ENCODE results near the gene ADRA1B.

ADRA1B gene

DNA sequence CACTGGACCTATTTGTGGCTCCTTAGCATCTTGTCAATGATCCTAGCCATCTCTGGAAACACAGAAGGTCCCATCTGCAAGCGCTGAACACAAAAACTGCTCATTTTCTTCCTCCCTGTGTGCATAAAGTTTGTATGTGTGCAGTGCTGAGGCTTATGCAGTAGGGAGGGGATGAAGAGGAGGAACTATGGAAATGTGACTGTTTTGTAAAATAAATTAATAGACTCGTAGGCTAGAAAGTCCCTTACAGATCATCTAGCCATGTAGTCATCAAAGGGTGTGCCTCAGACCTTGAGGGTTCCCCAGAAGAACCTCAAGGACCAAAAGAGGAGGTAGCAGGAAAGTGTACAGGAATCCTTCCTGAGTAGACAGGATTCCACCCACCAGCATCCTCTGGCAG, 34.3 kb upstream of the ADRA1B start:
- Histone ChIP-seq H3K4me3 (replicated peaks; ENCODE audit: insufficient read depth, low read length) (no peak overlapping the region), H3K27me3 (ENCODE audit: insufficient read depth, poor library complexity, severe bottlenecking) (no peaks in the 10 kb centered on the region), H3K27ac (replicated peaks) (no peak overlapping the region)
- no peak for DNase-seq (ENCODE audit: low read depth in 1 of 2, low spot score in 1 of 2)
- TF ChIP-seq CTCF (IDR thresholded peaks at IDR 0.05; ENCODE audit: insufficient read depth, low read length) = no peak
- TF ChIP-seq POLR2AphosphoS5 (IDR thresholded peaks at IDR 0.05; ENCODE audit: low read depth) = no peak
- TF ChIP-seq SPI1 (IDR thresholded peaks at IDR 0.05; ENCODE audit: borderline replicate concordance, low read depth) = no peak
- no peak for TF ChIP-seq GABPA (IDR thresholded peaks at IDR 0.05; ENCODE audit: low read depth)
- TF ChIP-seq, protein P1, sequence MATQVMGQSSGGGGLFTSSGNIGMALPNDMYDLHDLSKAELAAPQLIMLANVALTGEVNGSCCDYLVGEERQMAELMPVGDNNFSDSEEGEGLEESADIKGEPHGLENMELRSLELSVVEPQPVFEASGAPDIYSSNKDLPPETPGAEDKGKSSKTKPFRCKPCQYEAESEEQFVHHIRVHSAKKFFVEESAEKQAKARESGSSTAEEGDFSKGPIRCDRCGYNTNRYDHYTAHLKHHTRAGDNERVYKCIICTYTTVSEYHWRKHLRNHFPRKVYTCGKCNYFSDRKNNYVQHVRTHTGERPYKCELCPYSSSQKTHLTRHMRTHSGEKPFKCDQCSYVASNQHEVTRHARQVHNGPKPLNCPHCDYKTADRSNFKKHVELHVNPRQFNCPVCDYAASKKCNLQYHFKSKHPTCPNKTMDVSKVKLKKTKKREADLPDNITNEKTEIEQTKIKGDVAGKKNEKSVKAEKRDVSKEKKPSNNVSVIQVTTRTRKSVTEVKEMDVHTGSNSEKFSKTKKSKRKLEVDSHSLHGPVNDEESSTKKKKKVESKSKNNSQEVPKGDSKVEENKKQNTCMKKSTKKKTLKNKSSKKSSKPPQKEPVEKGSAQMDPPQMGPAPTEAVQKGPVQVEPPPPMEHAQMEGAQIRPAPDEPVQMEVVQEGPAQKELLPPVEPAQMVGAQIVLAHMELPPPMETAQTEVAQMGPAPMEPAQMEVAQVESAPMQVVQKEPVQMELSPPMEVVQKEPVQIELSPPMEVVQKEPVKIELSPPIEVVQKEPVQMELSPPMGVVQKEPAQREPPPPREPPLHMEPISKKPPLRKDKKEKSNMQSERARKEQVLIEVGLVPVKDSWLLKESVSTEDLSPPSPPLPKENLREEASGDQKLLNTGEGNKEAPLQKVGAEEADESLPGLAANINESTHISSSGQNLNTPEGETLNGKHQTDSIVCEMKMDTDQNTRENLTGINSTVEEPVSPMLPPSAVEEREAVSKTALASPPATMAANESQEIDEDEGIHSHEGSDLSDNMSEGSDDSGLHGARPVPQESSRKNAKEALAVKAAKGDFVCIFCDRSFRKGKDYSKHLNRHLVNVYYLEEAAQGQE (IDR thresholded peaks at IDR 0.05; ENCODE audit: insufficient replicate concordance, low read depth) = no peak

- no peak overlapping the region for H3K4me3 ChIP-seq (replicated peaks; ENCODE audit: insufficient read depth, low read length)
- H3K27me3 ChIP-seq (ENCODE audit: insufficient read depth, poor library complexity, severe bottlenecking) = no peaks in the 10 kb centered on the region
- TF ChIP-seq, protein P1 (IDR thresholded peaks at IDR 0.05; ENCODE audit: insufficient replicate concordance, low read depth) = no peak
- no peak for TF ChIP-seq POLR2AphosphoS5 (IDR thresholded peaks at IDR 0.05; ENCODE audit: low read depth)
- no peak for TF ChIP-seq CTCF (IDR thresholded peaks at IDR 0.05; ENCODE audit: insufficient read depth, low read length)
- no peak for TF ChIP-seq SPI1 (IDR thresholded peaks at IDR 0.05; ENCODE audit: borderline replicate concordance, low read depth)
- no peak for TF ChIP-seq GABPA (IDR thresholded peaks at IDR 0.05; ENCODE audit: low read depth)
- DNase-seq (ENCODE audit: low read depth in 1 of 2, low spot score in 1 of 2) = no peak
- no peak overlapping the region for H3K27ac ChIP-seq (replicated peaks)
Observed at GRCh38 chr5:159883522-159883950, 32.7 kb upstream of the ADRA1B start.

GRCh38 chr5:159884917-159885620, 31.2 kb upstream of the ADRA1B start:
- H3K27ac ChIP-seq (replicated peaks) = no peak overlapping the region
- H3K27me3 ChIP-seq (ENCODE audit: insufficient read depth, poor library complexity, severe bottlenecking) = no peaks in the 10 kb centered on the region
- TF ChIP-seq, protein P1 (IDR thresholded peaks at IDR 0.05; ENCODE audit: insufficient replicate concordance, low read depth) = no peak
- TF ChIP-seq GABPA (IDR thresholded peaks at IDR 0.05; ENCODE audit: low read depth) (no peak), CTCF (IDR thresholded peaks at IDR 0.05; ENCODE audit: insufficient read depth, low read length) (no peak), SPI1 (IDR thresholded peaks at IDR 0.05; ENCODE audit: borderline replicate concordance, low read depth) (no peak), POLR2AphosphoS5 (IDR thresholded peaks at IDR 0.05; ENCODE audit: low read depth) (no peak)
- no peak for DNase-seq (ENCODE audit: low read depth in 1 of 2, low spot score in 1 of 2)
- no peak overlapping the region for H3K4me3 ChIP-seq (replicated peaks; ENCODE audit: insufficient read depth, low read length)

Measured in HL-60 (cell line).